SK-N-MC (cell line): ENCODE measurements around the gene KCNN3.

Source experiments
- EZH2 ChIP-seq: fragments of 200-600 bp; sonication (generic); IDR thresholded peaks from one replicate; pipeline ENCODE4 v1.6.1; 2017; ENCODE audit warnings: antibody characterized with exemption
- POLR2AphosphoS5 ChIP-seq: IDR thresholded peaks from 2 replicates; pipeline ENCODE4 v1.6.1; 2012; ENCODE audit warnings: mild to moderate bottlenecking, low read depth, low read length, borderline replicate concordance

DNA sequence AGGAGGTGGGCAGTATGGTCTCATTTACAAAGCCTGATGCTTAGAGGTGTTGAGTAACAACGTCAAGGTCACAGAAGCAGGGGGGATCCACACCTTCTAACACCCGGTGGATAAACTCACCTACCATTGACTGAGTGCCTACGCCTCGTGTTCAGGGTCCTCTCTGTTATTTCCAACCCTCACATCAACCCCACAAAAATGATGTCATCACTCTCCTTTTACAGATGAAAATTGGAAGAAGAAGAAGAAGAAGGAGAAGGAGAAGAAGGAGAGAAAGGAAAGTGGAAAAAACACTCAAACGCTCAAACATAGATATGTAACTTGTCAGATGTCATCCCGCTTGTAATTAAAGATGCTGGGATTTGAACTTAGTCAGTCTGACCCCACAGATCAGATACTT lies 653 bp upstream of the KCNN3 start:
- TF ChIP-seq EZH2, result no peak
- TF ChIP-seq POLR2AphosphoS5, result no peak
